ENCODE results near the gene ROR1.

ROR1 gene

GRCh38 chr1:64025051-64025450 is 251.2 kb downstream of the ROR1 start:
- Histone ChIP-seq H3K9me3 (ENCODE audit: control insufficient read depth, low read length) (no peaks in the 10 kb centered on the region), H3K36me3 (ENCODE audit: control insufficient read depth, insufficient read depth, low read length) (no peaks in the 10 kb centered on the region), H3K79me2 (no peaks in the 10 kb centered on the region), H3K4me2 (ENCODE audit: low read length) (no peak overlapping the region), H3K9ac (no peak overlapping the region), H2AFZ (no peak overlapping the region), H3K4me1 (peaks cover 2% of the 10 kb centered on the region), H3K27me3 (ENCODE audit: control insufficient read depth, insufficient read depth, low read length) (no peaks in the 10 kb centered on the region), H3K27ac (no peak overlapping the region), H3K4me3 (ENCODE audit: low read depth, low read length) (no peak overlapping the region)
- TF ChIP-seq CTCF (IDR thresholded peaks at IDR 0.05) = no peak

DNA sequence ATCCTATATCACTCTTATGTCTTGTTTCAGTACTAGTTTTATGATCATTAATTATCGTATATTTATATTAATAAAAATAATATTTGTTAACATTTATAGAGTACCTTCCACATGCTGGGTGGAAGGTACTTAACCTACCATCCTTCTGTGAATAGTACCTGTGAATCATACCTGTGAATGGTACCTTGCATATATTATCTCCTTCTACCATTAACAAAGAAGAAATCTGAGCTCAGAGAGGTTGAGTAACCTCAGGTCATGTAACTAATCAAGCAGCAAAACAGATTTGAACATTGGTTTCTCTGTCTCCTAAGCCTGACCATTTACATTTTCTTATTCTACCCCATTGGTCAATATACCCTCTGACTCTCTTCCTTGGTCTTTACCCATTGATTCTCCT is 255.2 kb downstream of the ROR1 start:
- no peak overlapping the region for H3K4me3 ChIP-seq (ENCODE audit: low read depth, low read length)
- H3K4me1 ChIP-seq = no peaks in the 10 kb centered on the region
- no peaks in the 10 kb centered on the region for H3K79me2 ChIP-seq
- no peak overlapping the region for H3K27ac ChIP-seq
- no peak for TF ChIP-seq CTCF (IDR thresholded peaks at IDR 0.05)
- no peak overlapping the region for H3K9ac ChIP-seq
- H3K36me3 ChIP-seq (ENCODE audit: control insufficient read depth, insufficient read depth, low read length) = no peaks in the 10 kb centered on the region
- H2AFZ ChIP-seq = no peak overlapping the region
- no peaks in the 10 kb centered on the region for H3K9me3 ChIP-seq (ENCODE audit: control insufficient read depth, low read length)
- H3K27me3 ChIP-seq (ENCODE audit: control insufficient read depth, insufficient read depth, low read length) = no peaks in the 10 kb centered on the region
- no peak overlapping the region for H3K4me2 ChIP-seq (ENCODE audit: low read length)

GRCh38 chr1:64030411-64030810 is 256.6 kb downstream of the ROR1 start:
- H3K79me2 ChIP-seq = no peaks in the 10 kb centered on the region
- TF ChIP-seq CTCF (IDR thresholded peaks at IDR 0.05) = no peak
- no peak overlapping the region for H3K9ac ChIP-seq
- no peak overlapping the region for H3K27ac ChIP-seq
- no peak overlapping the region for H3K4me3 ChIP-seq (ENCODE audit: low read depth, low read length)
- H3K9me3 ChIP-seq (ENCODE audit: control insufficient read depth, low read length) = no peaks in the 10 kb centered on the region
- H3K27me3 ChIP-seq (ENCODE audit: control insufficient read depth, insufficient read depth, low read length) = no peaks in the 10 kb centered on the region
- no peaks in the 10 kb centered on the region for H3K4me1 ChIP-seq
- H3K4me2 ChIP-seq (ENCODE audit: low read length) = no peak overlapping the region
- no peaks in the 10 kb centered on the region for H3K36me3 ChIP-seq (ENCODE audit: control insufficient read depth, insufficient read depth, low read length)
- H2AFZ ChIP-seq = no peak overlapping the region

DNA sequence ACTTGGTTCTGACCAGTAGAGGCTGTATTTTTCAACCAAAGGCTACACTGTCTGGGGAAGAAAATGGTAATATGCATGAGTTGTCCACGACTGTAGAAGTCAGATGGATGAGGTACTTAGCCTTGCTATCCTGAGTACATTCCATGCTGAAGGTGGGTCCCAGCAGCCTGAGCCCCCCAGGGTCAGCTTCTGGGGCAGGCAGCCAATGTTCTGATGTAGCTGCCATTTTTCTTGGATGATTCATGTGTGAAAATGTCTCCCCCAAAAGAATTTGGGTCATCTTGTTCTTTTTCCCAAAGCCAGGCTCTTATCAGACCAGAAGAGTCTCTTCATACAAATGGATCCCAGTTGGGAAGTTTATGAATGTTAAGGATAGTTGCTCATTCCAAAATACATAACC is 257.4 kb downstream of the ROR1 start:
- Histone ChIP-seq H3K27me3 (ENCODE audit: control insufficient read depth, insufficient read depth, low read length) (no peaks in the 10 kb centered on the region), H3K79me2 (no peaks in the 10 kb centered on the region), H2AFZ (no peak overlapping the region), H3K4me3 (ENCODE audit: low read depth, low read length) (no peak overlapping the region), H3K9me3 (ENCODE audit: control insufficient read depth, low read length) (no peaks in the 10 kb centered on the region), H3K36me3 (ENCODE audit: control insufficient read depth, insufficient read depth, low read length) (no peaks in the 10 kb centered on the region), H3K9ac (no peak overlapping the region), H3K4me1 (no peaks in the 10 kb centered on the region), H3K4me2 (ENCODE audit: low read length) (no peak overlapping the region), H3K27ac (no peak overlapping the region)
- no peak for TF ChIP-seq CTCF (IDR thresholded peaks at IDR 0.05)

- no peak for TF ChIP-seq CTCF (IDR thresholded peaks at IDR 0.05)
- no peak overlapping the region for H3K4me3 ChIP-seq (ENCODE audit: low read depth, low read length)
Measured at GRCh38 chr1:64033667-64034220, 259.9 kb downstream of the ROR1 start.

More at GRCh38 chr1:64033667-64034220, 259.9 kb downstream of the ROR1 start:
- Histone ChIP-seq H3K9ac (no peak overlapping the region), H2AFZ (no peak overlapping the region), H3K79me2 (no peaks in the 10 kb centered on the region), H3K4me1 (peaks cover 4% of the 10 kb centered on the region), H3K9me3 (ENCODE audit: control insufficient read depth, low read length) (no peaks in the 10 kb centered on the region), H3K27ac (no peak overlapping the region), H3K36me3 (ENCODE audit: control insufficient read depth, insufficient read depth, low read length) (no peaks in the 10 kb centered on the region), H3K4me2 (ENCODE audit: low read length) (no peak overlapping the region), H3K27me3 (ENCODE audit: control insufficient read depth, insufficient read depth, low read length) (no peaks in the 10 kb centered on the region)

All from parathyroid adenoma (tissue), 2 donors.